Lower lobe of right lung (tissue), 2 donors: ENCODE measurements around the gene GRIK4. TPM values are rescaled to one million over a fixed set of nuclear protein-coding genes. Genes with fewer than 3 reads are reported as not detected.

ENCODE experiments used
- ATAC-seq, 2 donors: fragments of 200-7000 bp; cut with Tn5 transposase; one replicate each; pipeline ENCODE4 v1.9.1; 2020 to 2022; ENCODE audit warnings: mild to moderate bottlenecking in 2 of 2, moderate library complexity in 2 of 2
- DNase-seq: peaks from one replicate; pipeline ENCODE4 v3.0.0-alpha.2; 2020
- H3K27ac ChIP-seq: fragments of 200-600 bp; one replicate; pipeline ENCODE4 v1.8.0; 2022
- H3K27me3 ChIP-seq: fragments of 200-600 bp; one replicate; pipeline ENCODE4 v1.8.0; 2022; ENCODE audit warnings: low read depth
- H3K36me3 ChIP-seq: fragments of 200-600 bp; one replicate; pipeline ENCODE4 v1.8.0; 2022; ENCODE audit warnings: mild to moderate bottlenecking
- H3K4me1 ChIP-seq: fragments of 200-600 bp; one replicate; pipeline ENCODE4 v1.8.0; 2022
- H3K4me3 ChIP-seq: fragments of 200-600 bp; one replicate; pipeline ENCODE4 v1.8.0; 2022; ENCODE audit warnings: mild to moderate bottlenecking
- H3K9me3 ChIP-seq: fragments of 200-600 bp; one replicate; pipeline ENCODE4 v1.8.0; 2022
- intact Hi-C: fragments of 100-400 bp; cut with DNase I; formaldehyde crosslinking; loops from one replicate; pipeline ENCODE4 v1.11.0; 2022
- total RNA-seq: library from RNA; stranded (reverse); fragmentation: NEBNext Ultra II Directional; extraction: Animal tissue kit (Norgen Biotek cat#: 25700); gene quantifications from one replicate; pipeline ENCODE4 v1.2.1, GENCODE V29; 2021
- TF ChIP-seq, protein P1 (sequence below): fragments of 200-600 bp; IDR thresholded peaks from one replicate; pipeline ENCODE4 v1.8.0; 2022; ENCODE audit warnings: antibody characterized with exemption, mild to moderate bottlenecking
- donor health status: DM: no; HTN: yes; CAD: no; lungs with severe emphysema.

GRIK4 gene
- total RNA-seq, 1 donor from 2014 or later: 2.2 TPM

DNA sequence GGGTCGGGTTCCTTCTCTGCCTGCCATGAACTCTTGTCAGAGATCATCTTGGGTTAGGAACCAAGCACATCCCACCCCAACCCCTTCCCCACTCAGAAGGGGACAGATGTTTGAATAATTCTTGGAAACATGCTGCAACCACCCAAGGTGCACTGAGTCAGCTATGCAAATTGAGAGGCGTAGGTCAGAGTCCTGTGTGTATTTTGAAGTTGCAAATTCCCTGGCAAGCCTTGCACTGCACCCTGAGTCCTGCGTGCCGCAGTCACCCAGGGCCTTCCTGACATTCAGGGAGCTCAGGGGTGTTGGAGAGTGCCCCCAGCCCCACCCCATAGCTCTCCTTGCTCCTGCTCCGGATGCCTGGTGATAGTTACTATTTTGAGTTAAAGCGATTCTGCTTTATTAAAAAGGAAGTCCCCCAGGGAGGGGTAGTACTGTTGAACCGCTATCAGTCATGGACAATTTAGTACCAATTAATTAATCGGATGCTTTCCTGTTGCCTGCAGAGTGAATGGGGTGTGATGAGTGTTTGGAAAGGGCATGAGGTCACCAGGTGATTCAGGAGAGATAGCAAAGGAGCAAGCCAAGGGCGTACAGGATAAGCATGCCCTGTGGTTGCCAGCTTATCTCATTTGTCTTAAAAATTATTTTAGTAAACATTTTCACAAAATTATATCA lies 123.7 kb downstream of the GRIK4 start:
- Histone ChIP-seq H3K27me3 (peaks cover 3% of the 10 kb centered on the region), H3K36me3 (no peaks in the 10 kb centered on the region), H3K4me1 (no peaks in the 10 kb centered on the region), H3K4me3 (no peak overlapping the region), H3K9me3 (no peaks in the 10 kb centered on the region), H3K27ac (no peak overlapping the region)
- ATAC-seq (no peak), DNase-seq (no peak)
- intact Hi-C loops: no loop called here
- TF ChIP-seq, protein P1, sequence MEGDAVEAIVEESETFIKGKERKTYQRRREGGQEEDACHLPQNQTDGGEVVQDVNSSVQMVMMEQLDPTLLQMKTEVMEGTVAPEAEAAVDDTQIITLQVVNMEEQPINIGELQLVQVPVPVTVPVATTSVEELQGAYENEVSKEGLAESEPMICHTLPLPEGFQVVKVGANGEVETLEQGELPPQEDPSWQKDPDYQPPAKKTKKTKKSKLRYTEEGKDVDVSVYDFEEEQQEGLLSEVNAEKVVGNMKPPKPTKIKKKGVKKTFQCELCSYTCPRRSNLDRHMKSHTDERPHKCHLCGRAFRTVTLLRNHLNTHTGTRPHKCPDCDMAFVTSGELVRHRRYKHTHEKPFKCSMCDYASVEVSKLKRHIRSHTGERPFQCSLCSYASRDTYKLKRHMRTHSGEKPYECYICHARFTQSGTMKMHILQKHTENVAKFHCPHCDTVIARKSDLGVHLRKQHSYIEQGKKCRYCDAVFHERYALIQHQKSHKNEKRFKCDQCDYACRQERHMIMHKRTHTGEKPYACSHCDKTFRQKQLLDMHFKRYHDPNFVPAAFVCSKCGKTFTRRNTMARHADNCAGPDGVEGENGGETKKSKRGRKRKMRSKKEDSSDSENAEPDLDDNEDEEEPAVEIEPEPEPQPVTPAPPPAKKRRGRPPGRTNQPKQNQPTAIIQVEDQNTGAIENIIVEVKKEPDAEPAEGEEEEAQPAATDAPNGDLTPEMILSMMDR: no peak

DNA sequence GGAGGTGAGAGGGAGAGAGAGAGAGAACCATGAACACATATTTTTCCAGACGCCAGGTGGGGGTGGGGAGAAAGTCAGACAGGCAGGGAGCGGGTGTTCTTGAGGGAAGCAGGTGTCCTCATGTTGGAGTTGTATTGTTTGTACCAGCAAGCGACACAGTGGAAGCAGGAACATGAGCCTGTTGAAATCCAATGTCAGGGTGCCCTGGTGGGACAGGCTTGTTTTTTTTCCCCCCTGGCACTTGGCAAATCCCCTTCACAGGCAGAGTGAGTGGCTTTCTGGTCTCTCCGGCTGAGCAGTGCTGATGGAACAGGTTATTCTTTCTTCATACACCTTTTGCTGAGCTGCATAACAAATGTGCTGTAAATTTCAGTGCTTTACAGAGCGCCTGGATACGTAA lies 125.6 kb downstream of the GRIK4 start:
- no peak for ATAC-seq
- Histone ChIP-seq H3K27ac (no peak overlapping the region), H3K4me3 (no peak overlapping the region), H3K4me1 (no peaks in the 10 kb centered on the region), H3K9me3 (no peaks in the 10 kb centered on the region), H3K36me3 (no peaks in the 10 kb centered on the region), H3K27me3 (peaks cover 3% of the 10 kb centered on the region)
- DNase-seq: no peak
- intact Hi-C loops: no loop called here
- TF ChIP-seq, protein P1: no peak

DNA sequence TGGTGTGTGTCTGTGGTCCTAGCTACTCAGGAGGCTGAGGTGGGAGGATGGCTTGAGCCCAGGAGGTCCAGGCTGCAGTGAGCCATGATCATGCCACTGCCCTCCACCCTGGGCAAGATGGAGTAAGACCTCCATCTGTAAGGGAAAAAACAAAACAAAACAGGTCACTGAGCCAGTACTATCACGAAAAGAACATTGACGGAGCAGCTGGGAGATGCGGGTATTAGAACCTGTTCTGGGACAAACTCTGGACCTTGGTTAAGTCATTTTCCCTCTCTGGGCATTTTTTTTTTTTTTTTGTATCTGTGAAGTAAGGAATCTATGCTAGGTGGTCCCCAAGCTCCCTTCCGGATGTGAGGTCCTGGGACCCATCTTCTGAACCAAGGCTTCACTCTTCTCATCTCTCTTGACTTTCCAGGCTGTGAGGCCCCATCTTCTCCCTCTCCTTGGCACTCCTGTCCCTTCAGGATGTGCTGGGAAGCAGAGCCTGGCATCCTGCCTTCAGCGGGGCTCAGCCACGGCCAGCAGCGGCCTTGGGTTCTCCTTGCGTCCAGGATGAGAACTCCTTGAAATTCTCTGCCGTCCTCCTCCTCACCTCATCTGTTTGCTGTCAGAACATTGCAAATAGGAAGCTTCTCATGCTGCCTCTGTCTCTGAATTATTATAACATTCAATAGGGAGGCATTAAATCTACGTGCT lies 130.8 kb downstream of the GRIK4 start:
- intact Hi-C loops: no loop called here
- ATAC-seq: no peak
- Histone ChIP-seq H3K27me3 (peaks cover 3% of the 10 kb centered on the region), H3K27ac (no peak overlapping the region), H3K4me3 (no peak overlapping the region), H3K4me1 (no peaks in the 10 kb centered on the region), H3K9me3 (no peaks in the 10 kb centered on the region), H3K36me3 (no peaks in the 10 kb centered on the region)
- DNase-seq: no peak
- TF ChIP-seq, protein P1: no peak

DNA sequence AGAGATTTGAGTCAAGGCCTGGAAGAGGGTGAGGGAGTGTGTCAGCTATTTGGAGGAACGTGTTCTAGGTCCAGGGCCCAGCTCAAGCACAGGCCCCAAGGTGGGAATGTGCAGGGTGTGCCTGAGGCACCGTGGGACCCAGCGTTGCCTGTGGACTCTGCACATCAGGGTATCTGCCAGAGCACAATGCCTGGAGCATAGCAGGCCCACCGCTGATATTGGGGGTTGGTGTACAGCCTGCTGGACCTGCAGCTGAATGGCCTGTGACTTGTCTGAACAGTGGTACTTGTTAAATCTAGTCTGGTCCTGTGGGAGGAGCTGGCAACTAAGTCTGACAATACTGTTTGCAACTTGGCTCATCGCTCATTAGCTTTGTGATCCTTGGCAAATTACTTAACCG lies 131.7 kb downstream of the GRIK4 start:
- no peak for ATAC-seq
- no peak for DNase-seq
- Histone ChIP-seq H3K27ac (no peak overlapping the region), H3K27me3 (no peaks in the 10 kb centered on the region), H3K36me3 (no peaks in the 10 kb centered on the region), H3K4me1 (no peaks in the 10 kb centered on the region), H3K9me3 (no peaks in the 10 kb centered on the region), H3K4me3 (no peak overlapping the region)
- intact Hi-C loops: no loop called here
- TF ChIP-seq, protein P1: no peak

DNA sequence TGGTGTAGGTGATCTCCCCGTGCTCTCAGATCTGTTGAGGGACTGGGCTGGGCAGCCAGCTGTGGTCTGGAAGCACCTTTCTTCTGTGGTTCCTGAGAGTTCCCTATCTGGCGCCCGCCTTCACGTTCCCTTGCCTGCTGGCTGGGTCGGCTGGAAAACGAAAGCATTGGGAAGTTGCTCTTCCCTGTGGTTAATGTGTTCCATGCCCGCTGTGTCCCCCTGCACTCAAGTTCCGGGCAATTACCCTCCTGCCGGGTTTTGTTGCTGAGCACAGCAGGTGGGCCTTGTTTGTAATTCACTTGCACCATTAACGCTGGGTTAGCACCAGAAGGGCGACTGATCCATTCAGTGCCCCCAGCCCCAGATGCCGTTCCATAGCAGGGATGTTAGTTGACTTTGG lies 134.1 kb downstream of the GRIK4 start:
- Histone ChIP-seq H3K4me3 (no peak overlapping the region), H3K36me3 (no peaks in the 10 kb centered on the region), H3K27me3 (no peaks in the 10 kb centered on the region), H3K9me3 (no peaks in the 10 kb centered on the region), H3K27ac (no peak overlapping the region), H3K4me1 (no peaks in the 10 kb centered on the region)
- DNase-seq (no peak), ATAC-seq (no peak)
- intact Hi-C loops: no loop called here
- TF ChIP-seq, protein P1: no peak
